GM12891 (cell line): Measurements from ENCODE around the gene NUP188.

Experiments used
- POLR2A ChIP-seq: IDR thresholded peaks from 2 replicates; pipeline ENCODE4 v1.6.1; 2011; ENCODE audit warnings: low read depth, low read length, control low read depth
- POLR2AphosphoS5 ChIP-seq: IDR thresholded peaks from 2 replicates; pipeline ENCODE4 v1.6.1; 2011; ENCODE audit warnings: low read depth, low read length, control low read depth
- SPI1 ChIP-seq: IDR thresholded peaks from 2 replicates; pipeline ENCODE4 v1.6.1; 2011; ENCODE audit warnings: low read depth, low read length, control low read depth
- TAF1 ChIP-seq: IDR thresholded peaks from 2 replicates; pipeline ENCODE4 v1.6.1; 2011; ENCODE audit warnings: low read depth, low read length, control low read depth

DNA sequence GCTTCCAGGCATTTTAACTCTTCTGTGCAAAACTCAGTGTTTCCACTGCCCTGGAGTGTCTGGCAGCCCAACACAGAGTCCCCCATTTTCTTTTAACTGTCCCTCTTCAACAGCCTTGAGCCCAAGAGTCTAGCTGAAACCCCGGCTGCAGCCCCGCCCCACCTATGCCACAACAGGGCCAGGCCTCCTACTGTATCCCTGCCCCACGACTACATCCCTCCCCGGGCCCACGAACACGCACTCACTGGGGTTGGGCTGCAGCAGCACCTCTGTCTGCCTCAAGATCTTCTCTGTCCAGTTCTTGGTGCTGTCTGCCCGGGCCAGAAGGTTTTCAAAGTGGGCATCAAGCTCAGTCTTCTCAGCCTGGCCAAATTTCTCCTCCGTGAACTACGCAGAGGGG lies 74.5 kb downstream of the NUP188 start:
- TF ChIP-seq POLR2A, result no peak
- no peak for TF ChIP-seq SPI1
- TF ChIP-seq POLR2AphosphoS5, result no peak
- no peak for TF ChIP-seq TAF1
